Pulmonary artery endothelial cell (primary cell): ENCODE results near the gene ZMIZ2. TPM values are rescaled to one million over a fixed set of nuclear protein-coding genes. Genes with fewer than 3 reads are reported as not detected.
"Not testable (repeated sequence)": the region's sequence is repeated elsewhere in the genome, so short reads cannot be mapped to it uniquely, and the experiment has no call there.

Source experiments
- DNase-seq: peaks from one replicate; pipeline ENCODE4 v3.0.0-alpha.2; 2011; ENCODE audit warnings: low read depth, low spot score
- total RNA-seq: library from RNA; depleted of rRNA; stranded (reverse); fragments of >200 nt; gene quantifications from 2 replicates; pipeline ENCODE4 v1.2.3, GENCODE V29; 2014

Gene ZMIZ2
- total RNA-seq, 1 donor from 2014 or later, result 10.9 TPM

DNA sequence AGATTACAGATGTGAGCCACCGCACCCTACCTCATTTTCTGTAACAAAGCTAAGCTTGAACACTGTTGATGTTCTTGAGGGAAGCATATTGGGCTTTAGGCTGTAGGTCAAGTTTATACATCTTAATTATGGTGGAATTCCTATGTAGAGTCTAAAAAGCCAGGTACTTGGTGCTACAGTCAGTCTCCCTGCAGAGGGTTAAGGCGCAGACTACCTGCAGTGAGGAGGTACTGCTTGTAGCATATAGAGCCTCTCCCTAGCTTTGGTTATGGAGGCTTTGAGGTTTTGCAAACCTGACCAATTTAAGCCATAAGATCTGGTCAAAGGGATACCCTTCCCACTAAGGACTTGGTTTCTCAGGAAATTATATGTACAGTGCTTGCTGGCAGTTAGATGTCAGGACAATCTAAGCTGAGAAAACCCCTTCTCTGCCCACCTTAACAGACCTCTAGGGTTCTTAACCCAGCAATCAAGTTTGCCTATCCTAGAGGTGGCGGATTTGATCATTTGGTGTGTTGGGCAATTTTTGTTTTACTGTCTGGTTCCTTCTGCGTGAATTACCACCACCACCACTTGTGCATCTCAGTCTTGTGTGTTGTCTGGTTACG, 53.9 kb downstream of the ZMIZ2 start:
- DNase-seq, result no peak

GRCh38 chr7:44803828-44804519, 55.3 kb downstream of the ZMIZ2 start:
- not testable (repeated sequence) for DNase-seq

- no peak for DNase-seq
Observed at GRCh38 chr7:44805950-44806349, 57.3 kb downstream of the ZMIZ2 start.

DNA sequence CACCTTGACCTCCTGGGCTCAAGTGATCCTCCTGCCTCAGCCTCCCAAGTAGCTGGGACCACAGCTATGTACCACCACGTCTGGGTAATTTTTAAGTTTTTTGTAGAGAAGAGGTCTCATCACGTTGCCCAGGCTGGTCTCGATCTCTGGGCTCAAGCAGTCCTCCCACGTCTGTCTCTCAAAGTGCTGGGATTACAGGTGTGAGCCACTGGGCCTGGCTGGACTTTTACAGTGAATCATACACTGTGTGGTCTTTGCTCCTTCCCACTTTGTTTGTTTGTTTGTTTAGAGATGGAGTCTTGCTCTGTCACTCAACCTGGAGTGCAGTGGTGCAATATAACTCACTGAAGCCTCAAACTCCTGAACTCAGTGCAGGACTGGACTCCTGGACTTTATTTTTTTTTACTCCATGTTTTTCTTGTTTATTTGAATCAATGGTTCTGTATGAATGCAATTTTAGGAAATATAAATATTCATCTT, 60.3 kb downstream of the ZMIZ2 start:
- DNase-seq, result no peak

- DNase-seq, result no peak
Observed at GRCh38 chr7:44811093-44811492, 62.4 kb downstream of the ZMIZ2 start.

GRCh38 chr7:44811571-44811970, 62.9 kb downstream of the ZMIZ2 start:
- no peak for DNase-seq

DNA sequence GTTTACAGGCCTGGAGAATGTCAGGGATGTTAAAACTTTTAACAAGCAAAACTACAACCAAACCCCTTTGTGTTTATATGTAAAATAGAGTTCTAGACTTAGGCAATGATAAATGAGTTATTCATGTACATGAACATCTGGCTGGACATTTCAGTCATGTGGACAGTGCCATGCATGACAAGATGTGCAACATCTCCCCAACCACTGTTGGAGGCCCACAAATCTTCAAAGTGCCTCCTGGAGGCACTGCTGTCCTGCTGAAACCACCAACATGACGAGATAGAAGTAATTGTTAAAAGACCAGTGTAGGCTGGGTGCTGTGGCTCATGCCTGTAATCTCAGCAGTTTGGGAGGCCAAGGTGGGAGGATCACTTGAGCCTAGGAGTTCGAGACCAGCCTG, 66.3 kb downstream of the ZMIZ2 start:
- no peak for DNase-seq

DNA sequence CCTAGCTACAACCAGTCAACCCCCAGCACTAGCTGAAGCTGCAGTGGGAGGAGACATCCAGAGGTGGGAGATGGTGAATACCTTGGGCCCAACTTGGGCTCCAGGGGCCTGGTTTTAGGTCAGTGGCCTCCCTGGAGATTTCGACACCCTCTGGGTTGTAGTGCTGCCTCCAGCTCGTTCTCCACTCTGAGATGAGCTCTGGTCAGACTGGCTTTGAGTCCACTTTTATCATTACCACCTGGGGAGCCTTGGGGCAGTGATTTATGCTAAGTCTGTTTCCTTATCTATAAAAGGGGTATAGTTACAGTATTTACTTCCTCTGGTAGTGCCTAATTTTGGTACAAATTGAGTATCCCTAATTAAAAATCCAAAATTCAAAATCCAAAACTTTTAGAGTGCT, 70.6 kb downstream of the ZMIZ2 start:
- DNase-seq, result no peak

Other genes starting within 250 kb of the ZMIZ2 start
- not detected in 2 replicates for gene NPC1L1, start 207.5 kb upstream of the ZMIZ2 start, total RNA-seq
- gene DDX56, start 174.9 kb upstream of the ZMIZ2 start, total RNA-seq, result 68.5 and 73.3 TPM in 2 replicates
- 66.6 and 72.4 TPM in 2 replicates for gene TMED4, start 166.6 kb upstream of the ZMIZ2 start, total RNA-seq
- gene OGDH, start 142.2 kb upstream of the ZMIZ2 start, total RNA-seq, result 49.6 and 94.1 TPM in 2 replicates
- 2,525 and 2,554 TPM in 2 replicates for gene PPIA, start 47.8 kb downstream of the ZMIZ2 start, total RNA-seq
- 234 and 260 TPM in 2 replicates for gene H2AZ2, start 99.2 kb downstream of the ZMIZ2 start, total RNA-seq
- gene PURB, start 136.7 kb downstream of the ZMIZ2 start, total RNA-seq, result 19.8 and 22.6 TPM in 2 replicates
- gene MYO1G, start 230.2 kb downstream of the ZMIZ2 start, total RNA-seq, result 0.11 and 0.13 TPM in 2 replicates